ENCODE results near the gene MAGI2.

The MAGI2 gene

DNA sequence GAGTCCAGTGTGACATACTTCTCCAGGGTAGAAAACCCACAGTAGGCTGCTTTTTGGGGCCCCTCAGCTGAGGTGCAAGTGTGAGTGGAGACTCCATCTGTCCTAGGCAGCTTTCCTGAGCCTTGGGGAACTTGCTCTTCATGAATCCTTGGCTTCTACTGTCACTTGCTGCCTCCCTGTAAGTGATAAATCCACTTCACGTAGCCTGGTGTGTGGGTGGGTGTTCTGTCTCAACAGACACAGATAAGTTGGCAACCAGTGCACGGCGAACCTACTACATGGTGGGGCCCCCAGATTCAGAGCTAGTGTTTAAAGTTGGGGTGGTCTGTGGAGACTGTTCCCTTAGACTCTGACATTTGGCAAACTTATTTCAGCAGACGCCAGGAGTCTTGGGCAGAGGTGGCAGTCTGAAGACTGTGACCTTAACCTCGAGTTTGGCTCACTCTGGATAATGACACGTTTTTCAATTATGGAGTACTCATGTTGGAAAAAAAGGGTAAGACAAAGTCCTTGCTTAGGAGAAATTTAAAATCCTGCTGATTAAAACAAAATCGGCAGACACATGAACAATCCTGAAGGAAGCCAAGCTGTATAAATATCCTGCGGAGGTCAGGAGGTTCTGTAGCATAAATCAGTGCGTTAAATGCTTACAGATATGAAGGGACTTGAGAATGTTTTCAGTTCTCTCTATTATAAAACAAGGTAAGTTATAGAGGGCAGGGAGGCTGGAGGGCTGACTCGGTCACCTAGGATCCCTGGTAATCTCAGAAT lies 1278.0 kb downstream of the MAGI2 start:
- Histone ChIP-seq H3K4me1 (ENCODE audit: insufficient read depth, low read length, poor library complexity, severe bottlenecking) (no peaks in the 10 kb centered on the region), H3K9me3 (ENCODE audit: insufficient read depth, low read depth, low read length) (no peaks in the 10 kb centered on the region), H4K20me1 (ENCODE audit: insufficient read depth, low read length, poor library complexity, severe bottlenecking) (no peaks in the 10 kb centered on the region), H2AFZ (ENCODE audit: low read length) (no peak overlapping the region), H3K9ac (ENCODE audit: low read depth, low read length, poor library complexity, severe bottlenecking) (no peak overlapping the region), H3K4me2 (ENCODE audit: low read depth, low read length, poor library complexity, severe bottlenecking) (no peak overlapping the region), H3K36me3 (ENCODE audit: insufficient read depth, low read length) (no peaks in the 10 kb centered on the region), H3K9me2 (replicated peaks; ENCODE audit: low read depth, low read length) (no peaks in the 10 kb centered on the region), H3K4me3 (ENCODE audit: low read length, poor library complexity, severe bottlenecking) (no peak overlapping the region), H3K79me2 (ENCODE audit: insufficient read depth, low read length) (no peaks in the 10 kb centered on the region), H3K27me3 (ENCODE audit: insufficient read depth, low read length, poor library complexity, severe bottlenecking) (no peaks in the 10 kb centered on the region), H3F3A (ENCODE audit: low read depth) (no peaks in the 10 kb centered on the region)
- TF ChIP-seq, protein P1, sequence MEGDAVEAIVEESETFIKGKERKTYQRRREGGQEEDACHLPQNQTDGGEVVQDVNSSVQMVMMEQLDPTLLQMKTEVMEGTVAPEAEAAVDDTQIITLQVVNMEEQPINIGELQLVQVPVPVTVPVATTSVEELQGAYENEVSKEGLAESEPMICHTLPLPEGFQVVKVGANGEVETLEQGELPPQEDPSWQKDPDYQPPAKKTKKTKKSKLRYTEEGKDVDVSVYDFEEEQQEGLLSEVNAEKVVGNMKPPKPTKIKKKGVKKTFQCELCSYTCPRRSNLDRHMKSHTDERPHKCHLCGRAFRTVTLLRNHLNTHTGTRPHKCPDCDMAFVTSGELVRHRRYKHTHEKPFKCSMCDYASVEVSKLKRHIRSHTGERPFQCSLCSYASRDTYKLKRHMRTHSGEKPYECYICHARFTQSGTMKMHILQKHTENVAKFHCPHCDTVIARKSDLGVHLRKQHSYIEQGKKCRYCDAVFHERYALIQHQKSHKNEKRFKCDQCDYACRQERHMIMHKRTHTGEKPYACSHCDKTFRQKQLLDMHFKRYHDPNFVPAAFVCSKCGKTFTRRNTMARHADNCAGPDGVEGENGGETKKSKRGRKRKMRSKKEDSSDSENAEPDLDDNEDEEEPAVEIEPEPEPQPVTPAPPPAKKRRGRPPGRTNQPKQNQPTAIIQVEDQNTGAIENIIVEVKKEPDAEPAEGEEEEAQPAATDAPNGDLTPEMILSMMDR (conservative IDR thresholded peaks at IDR 0.05; ENCODE audit: low read length) = no peak
- no peak for TF ChIP-seq EZH2phosphoT487 (IDR thresholded peaks at IDR 0.05; ENCODE audit: borderline replicate concordance)

DNA sequence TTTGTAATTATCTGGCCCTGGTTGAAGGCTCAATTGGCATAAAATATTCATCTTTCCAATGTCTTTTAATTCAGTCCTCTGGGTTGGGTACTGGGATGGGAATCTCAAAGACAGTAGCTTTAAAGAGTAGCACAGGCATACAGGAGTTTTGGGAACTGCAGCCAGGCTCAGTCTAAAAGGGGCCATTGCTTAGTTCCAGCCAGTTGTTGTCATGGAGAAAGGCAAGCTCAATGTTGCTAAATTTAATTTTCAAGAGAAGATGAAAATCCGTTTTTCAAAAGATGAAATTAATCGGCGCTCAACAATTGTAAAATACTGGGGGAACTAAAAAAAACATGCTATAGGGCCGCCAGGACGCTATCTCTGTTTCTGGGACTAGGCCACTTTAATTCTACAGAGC lies 1279.8 kb downstream of the MAGI2 start:
- Histone ChIP-seq H3K4me3 (ENCODE audit: low read length, poor library complexity, severe bottlenecking) (no peak overlapping the region), H3K79me2 (ENCODE audit: insufficient read depth, low read length) (no peaks in the 10 kb centered on the region), H4K20me1 (ENCODE audit: insufficient read depth, low read length, poor library complexity, severe bottlenecking) (no peaks in the 10 kb centered on the region), H2AFZ (ENCODE audit: low read length) (no peak overlapping the region), H3K27me3 (ENCODE audit: insufficient read depth, low read length, poor library complexity, severe bottlenecking) (no peaks in the 10 kb centered on the region), H3K9me3 (ENCODE audit: insufficient read depth, low read depth, low read length) (no peaks in the 10 kb centered on the region), H3F3A (ENCODE audit: low read depth) (no peaks in the 10 kb centered on the region), H3K9ac (ENCODE audit: low read depth, low read length, poor library complexity, severe bottlenecking) (no peak overlapping the region), H3K9me2 (replicated peaks; ENCODE audit: low read depth, low read length) (no peaks in the 10 kb centered on the region), H3K4me1 (ENCODE audit: insufficient read depth, low read length, poor library complexity, severe bottlenecking) (no peaks in the 10 kb centered on the region), H3K4me2 (ENCODE audit: low read depth, low read length, poor library complexity, severe bottlenecking) (no peak overlapping the region), H3K36me3 (ENCODE audit: insufficient read depth, low read length) (no peaks in the 10 kb centered on the region)
- TF ChIP-seq, protein P1 (conservative IDR thresholded peaks at IDR 0.05; ENCODE audit: low read length) = no peak
- TF ChIP-seq EZH2phosphoT487 (IDR thresholded peaks at IDR 0.05; ENCODE audit: borderline replicate concordance) = no peak

DNA sequence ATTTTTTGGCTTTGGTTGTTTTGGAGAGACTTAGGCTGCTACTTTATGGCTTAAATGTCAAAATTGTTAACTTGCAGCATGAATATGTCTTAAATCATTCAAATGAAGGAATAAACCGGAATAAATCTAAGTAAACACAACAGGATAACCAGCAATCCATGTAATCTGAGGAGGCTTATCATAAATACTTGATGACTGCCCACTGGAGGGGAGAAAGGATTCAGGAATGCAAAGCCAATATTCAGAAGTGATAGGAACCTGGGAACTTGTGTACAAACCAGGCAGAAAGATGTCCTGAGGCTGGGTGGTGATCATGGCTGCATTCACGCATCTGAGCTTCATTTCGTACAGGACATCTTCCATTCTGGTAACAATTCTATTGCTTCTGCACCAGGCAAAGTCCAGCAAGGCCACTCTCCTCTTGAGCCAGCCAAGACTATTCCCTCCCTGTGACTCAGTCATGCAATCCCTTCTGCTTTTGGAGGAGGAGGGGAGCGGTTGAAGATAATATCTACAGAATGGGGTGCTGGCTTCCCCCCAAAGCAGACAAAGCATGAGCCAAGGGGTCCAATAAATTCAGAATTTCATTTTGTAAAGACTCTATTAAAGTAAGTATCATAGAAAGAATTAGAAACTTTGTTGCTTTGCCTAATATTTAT lies 1280.4 kb downstream of the MAGI2 start:
- Histone ChIP-seq H3F3A (ENCODE audit: low read depth) (no peaks in the 10 kb centered on the region), H3K4me3 (ENCODE audit: low read length, poor library complexity, severe bottlenecking) (no peak overlapping the region), H3K4me1 (ENCODE audit: insufficient read depth, low read length, poor library complexity, severe bottlenecking) (no peaks in the 10 kb centered on the region), H4K20me1 (ENCODE audit: insufficient read depth, low read length, poor library complexity, severe bottlenecking) (no peaks in the 10 kb centered on the region), H3K79me2 (ENCODE audit: insufficient read depth, low read length) (no peaks in the 10 kb centered on the region), H3K9ac (ENCODE audit: low read depth, low read length, poor library complexity, severe bottlenecking) (no peak overlapping the region), H3K4me2 (ENCODE audit: low read depth, low read length, poor library complexity, severe bottlenecking) (no peak overlapping the region), H3K9me2 (replicated peaks; ENCODE audit: low read depth, low read length) (no peaks in the 10 kb centered on the region), H3K27me3 (ENCODE audit: insufficient read depth, low read length, poor library complexity, severe bottlenecking) (no peaks in the 10 kb centered on the region), H3K9me3 (ENCODE audit: insufficient read depth, low read depth, low read length) (no peaks in the 10 kb centered on the region), H2AFZ (ENCODE audit: low read length) (no peak overlapping the region), H3K36me3 (ENCODE audit: insufficient read depth, low read length) (no peaks in the 10 kb centered on the region)
- TF ChIP-seq EZH2phosphoT487 (IDR thresholded peaks at IDR 0.05; ENCODE audit: borderline replicate concordance) = no peak
- TF ChIP-seq, protein P1 (conservative IDR thresholded peaks at IDR 0.05; ENCODE audit: low read length) = no peak

All from Loucy (cell line).